Stromal cell of bone marrow (primary cell): ENCODE measurements around the gene KRT82.
A peak's percentile ranks its signal among the peaks of the same experiment; 100 is the strongest.

Experiments used
- DNase-seq: peaks from one replicate; pipeline ENCODE4 v3.0.0-alpha.2; 2012; ENCODE audit warnings: low read depth

Gene KRT82

GRCh38 chr12:52382854-52383253 lies 23.3 kb downstream of the KRT82 start:
- no peak for DNase-seq

DNA sequence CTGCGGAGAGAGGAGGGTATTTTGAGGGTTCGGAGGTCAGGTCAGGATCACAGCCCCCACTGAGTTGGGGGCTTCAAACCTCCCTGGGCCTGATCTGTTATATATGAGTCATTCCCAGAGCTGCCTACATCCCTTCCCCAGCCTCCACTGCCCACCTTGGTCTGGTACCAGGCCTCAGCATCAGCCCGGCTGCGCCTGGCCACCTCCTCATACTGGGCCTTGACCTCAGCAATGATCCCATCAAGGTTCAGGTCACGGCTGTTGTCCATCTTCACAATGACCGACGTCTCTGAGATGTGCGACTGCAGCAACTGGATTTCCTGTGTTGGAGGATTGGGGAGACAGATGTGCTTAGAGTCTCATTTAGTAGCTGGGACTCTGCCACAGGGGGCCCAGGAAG lies 24.9 kb downstream of the KRT82 start:
- no peak for DNase-seq

DNA sequence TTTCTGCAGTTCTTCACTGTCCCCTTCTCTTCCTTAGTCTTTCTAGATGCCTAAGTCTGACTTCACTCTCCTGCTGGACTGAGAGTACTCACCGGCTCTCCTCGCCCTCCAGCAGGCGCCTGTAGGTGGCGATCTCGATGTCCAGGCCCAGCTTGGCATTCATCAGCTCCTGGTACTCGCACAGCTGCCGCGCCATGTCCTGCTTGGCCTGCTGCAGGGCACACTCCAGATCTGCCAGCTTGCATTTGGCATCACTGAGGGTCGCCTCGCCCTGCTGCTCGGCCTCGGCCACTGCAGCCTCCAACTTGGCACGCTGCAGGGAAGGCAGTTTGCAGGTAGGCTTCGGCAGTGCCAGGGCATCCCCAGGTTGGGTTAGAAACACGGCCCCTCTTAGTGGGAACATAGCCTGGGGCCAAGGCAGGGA lies 25.9 kb downstream of the KRT82 start:
- DNase-seq = no peak

- no peak for DNase-seq
Measured at GRCh38 chr12:52379536-52379935, 26.6 kb downstream of the KRT82 start.

- DNase-seq = no peak
Measured at GRCh38 chr12:52378091-52378490, 28.0 kb downstream of the KRT82 start.

- no peak for DNase-seq
Measured at GRCh38 chr12:52377266-52377665, 28.9 kb downstream of the KRT82 start.

GRCh38 chr12:52372216-52373154 lies 33.6 kb downstream of the KRT82 start:
- peak; percentile 80 for DNase-seq

DNA sequence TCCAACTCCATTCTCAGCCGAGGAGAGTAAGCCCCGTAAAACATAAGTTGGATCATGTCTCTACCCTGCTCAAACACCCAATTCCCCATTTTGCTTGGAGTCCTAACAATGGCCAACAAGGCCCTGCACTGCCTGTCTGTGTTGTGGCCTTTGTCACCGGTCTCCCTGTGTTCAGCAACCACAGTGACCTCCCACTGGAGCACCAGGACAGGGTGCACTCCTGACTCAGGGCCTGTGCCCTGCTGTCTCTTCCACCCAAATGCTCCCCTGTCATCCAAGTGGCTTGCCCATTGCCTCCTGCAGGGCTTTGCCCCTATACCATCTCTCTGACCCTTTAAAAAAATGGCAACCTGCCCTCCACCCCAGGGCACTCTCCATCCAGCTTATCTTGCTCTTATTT lies 34.4 kb downstream of the KRT82 start:
- DNase-seq = no peak

- peak; percentile 88 for DNase-seq
Measured at GRCh38 chr12:52370926-52371608, 35.1 kb downstream of the KRT82 start.

DNA sequence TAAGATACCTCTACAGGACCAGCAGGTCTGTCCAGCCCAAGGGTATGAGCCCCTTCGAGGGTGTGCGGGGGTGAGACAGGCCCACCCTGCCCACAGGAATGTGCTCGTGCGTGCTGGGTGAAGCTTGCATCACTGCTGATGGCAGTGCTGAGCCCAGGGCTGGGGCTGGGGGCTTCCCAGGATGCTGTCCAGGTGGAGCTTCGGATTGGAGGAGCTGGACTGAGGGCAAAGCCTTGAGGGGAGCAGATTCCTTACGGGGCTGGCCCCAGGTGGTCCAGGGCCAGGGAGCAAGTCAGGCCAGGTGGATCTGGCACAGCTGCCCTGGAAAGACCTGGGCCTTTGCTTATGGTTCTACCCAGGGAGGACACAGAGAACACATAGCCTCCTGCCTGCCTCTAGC lies 36.3 kb downstream of the KRT82 start:
- DNase-seq = no peak

GRCh38 chr12:52369211-52369610 lies 36.9 kb downstream of the KRT82 start:
- no peak for DNase-seq

DNA sequence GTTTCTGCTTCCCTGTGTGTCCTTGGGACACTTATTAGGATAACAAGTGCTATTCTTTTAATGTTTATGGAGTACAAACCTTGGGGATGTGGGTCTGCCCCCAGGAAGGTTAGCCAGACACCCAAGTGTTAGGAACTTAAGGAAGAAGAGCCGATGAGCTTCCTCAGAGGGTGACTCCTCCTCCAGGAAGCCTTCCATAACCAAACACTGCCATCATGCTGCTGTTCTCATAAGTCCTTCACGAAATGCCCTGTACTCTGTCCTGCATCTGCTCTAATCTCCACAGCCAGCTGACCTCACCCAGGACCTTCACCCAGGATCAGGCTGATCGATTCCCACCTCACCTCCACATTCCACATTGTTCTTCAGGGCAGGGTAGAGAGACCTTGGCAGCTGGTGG lies 37.6 kb downstream of the KRT82 start:
- DNase-seq = no peak

DNA sequence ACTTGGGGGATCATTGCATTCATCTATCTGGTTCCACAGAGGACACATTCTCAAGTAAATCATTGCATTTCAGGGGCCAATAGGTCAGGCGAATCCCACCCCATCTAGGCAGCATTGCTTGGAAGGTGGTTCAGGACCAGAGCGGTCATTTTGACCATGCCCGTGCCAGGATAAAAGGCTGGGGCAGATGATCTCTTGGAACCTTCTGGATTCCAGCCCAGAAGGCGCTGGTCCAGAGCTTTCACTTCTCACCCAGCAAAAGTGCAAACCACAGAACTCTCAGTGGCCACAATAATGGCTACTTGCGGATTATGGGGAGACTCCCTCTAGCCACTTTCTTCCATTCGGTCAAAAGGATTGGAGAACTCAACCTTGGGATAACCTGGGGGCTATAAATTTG lies 38.3 kb downstream of the KRT82 start:
- no peak for DNase-seq

- DNase-seq = no peak
Measured at GRCh38 chr12:52366738-52367485, 39.2 kb downstream of the KRT82 start, which contains the start of gene KRT85. KRT85 (minus strand) TSS chr12:52367481; CDS start chr12:52367405, 76 bp downstream.

GRCh38 chr12:52364901-52365489 lies 41.1 kb downstream of the KRT82 start:
- no peak for DNase-seq

GRCh38 chr12:52364061-52364460 lies 42.1 kb downstream of the KRT82 start:
- DNase-seq = no peak

DNA sequence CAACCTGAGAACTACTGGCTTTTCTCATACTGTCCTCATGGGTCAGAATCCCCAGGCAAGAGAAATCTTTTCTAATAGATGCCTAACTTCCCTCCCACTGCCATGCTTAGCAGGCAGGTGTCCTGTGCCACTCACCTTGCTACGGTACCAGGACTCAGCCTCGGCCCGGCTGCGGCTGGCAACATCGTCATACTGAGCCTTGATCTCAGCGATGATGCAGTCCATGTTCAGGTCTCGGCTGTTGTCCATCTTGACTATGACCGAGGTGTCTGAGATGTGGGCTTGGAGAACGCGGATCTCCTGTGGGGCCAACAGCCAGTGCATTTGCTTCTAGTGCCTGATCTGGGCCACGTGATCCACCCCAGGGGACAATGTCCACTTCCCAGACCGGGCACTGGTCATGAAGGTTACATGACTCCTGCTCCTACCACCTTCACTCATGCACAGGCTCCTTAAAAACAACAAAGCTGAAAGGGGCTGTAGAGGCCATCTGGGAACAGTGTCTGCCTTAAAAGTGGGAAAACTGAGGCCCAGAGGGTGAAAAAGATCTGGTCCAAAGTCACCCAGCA lies 42.9 kb downstream of the KRT82 start:
- DNase-seq = no peak

DNA sequence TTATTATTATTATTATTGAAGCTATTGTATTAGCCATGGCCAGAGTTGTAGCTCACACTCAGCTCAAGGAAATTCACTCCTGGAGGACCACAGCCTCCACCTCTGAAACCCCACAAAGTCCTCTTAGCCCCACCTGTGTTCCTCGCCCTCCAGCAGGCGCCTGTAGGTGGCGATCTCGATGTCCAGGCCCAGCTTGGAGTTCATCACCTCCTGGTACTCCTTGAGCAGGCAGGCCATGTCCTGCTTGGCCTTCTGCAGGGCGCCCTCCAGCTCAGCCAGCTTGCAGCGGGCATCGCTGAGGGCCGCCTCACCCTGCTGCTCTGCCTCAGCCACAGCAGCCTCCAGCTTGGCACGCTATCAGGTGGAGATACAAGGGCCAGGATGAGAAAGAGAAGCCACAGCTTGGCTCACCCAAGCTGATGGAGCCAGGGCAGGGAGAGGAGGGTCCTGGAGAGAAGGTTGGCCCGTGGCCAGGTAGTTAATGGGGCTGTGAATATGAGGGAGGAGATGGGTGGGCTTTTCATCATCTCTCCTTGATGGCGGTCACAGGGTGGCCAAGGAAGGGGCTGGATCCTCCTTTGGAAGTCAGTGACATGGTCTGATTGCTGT lies 43.9 kb downstream of the KRT82 start:
- no peak for DNase-seq

DNA sequence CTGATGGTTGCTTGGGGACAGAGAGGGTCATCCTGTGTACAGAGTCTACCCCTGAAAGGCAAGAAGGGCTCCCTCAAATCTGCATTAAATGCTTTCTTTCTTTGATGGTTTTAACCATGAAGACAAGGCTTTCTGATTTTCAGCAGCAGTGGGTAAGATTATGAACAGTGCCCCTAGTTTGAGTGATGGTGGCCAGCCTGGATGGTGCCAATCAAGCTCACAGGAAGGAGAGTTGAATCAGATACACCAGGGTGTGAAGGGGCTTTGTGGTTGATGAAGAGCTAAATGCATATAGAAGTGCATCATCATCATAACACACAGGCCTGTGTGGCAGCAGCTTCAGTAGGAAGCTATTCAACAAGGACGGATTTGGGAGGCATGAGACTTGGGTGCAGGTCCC lies 44.6 kb downstream of the KRT82 start:
- DNase-seq = no peak

- no peak for DNase-seq
Measured at GRCh38 chr12:52360663-52361271, 45.4 kb downstream of the KRT82 start.

GRCh38 chr12:52360106-52360662 lies 46.0 kb downstream of the KRT82 start:
- no peak for DNase-seq
